ENCODE measurements around the gene FBN1.

FBN1 gene

GRCh38 chr15:48674876-48675275 is 29.4 kb upstream of the FBN1 start:
- DNase-seq (ENCODE audit: low read depth): peak; percentile 49
- Histone ChIP-seq H3K27me3 (replicated peaks; ENCODE audit: control insufficient read depth, insufficient read depth, low read length) (no peaks in the 10 kb centered on the region), H3K9ac (ENCODE audit: low read length) (no peak overlapping the region), H3K4me1 (ENCODE audit: control insufficient read depth, insufficient read depth, low read length) (peaks cover 47% of the 10 kb centered on the region), H3K36me3 (ENCODE audit: control insufficient read depth, insufficient read depth, low read length, severe bottlenecking) (no peaks in the 10 kb centered on the region), H3K9me3 (ENCODE audit: control insufficient read depth, low read length) (no peaks in the 10 kb centered on the region), H3K4me3 (ENCODE audit: low read length) (no peak overlapping the region)

DNA sequence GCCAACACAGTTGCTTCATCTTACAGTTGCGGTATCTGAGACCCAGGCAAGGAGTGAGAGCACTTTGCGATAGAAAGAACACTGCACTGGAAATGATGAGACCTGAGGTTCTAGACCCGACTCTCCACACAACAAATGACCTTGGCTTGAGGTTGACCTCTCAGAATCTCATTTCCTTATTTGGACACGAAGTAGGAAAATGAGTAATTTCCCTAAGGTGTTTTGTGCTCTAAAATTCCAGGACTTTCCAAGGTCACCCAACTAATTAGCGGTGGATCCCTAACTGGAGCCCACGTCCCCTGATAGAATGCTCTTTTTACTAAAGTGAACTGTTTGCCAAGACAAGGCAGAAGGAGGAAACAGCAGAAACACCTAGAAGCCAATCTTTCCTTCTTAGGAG is 26.7 kb upstream of the FBN1 start:
- Histone ChIP-seq H3K9ac (ENCODE audit: low read length) (peak overlapping the region; percentile 60), H3K27me3 (replicated peaks; ENCODE audit: control insufficient read depth, insufficient read depth, low read length) (no peaks in the 10 kb centered on the region), H3K36me3 (ENCODE audit: control insufficient read depth, insufficient read depth, low read length, severe bottlenecking) (no peaks in the 10 kb centered on the region), H3K9me3 (ENCODE audit: control insufficient read depth, low read length) (no peaks in the 10 kb centered on the region), H3K4me1 (ENCODE audit: control insufficient read depth, insufficient read depth, low read length) (peaks cover 65% of the 10 kb centered on the region), H3K4me3 (ENCODE audit: low read length) (peak overlapping the region; percentile 3)
- no peak for DNase-seq (ENCODE audit: low read depth)

GRCh38 chr15:48671103-48672022 is 25.9 kb upstream of the FBN1 start:
- peak overlapping the region; percentile 72 for H3K9ac ChIP-seq (ENCODE audit: low read length)
- DNase-seq (ENCODE audit: low read depth): peak; percentile 82
- no peaks in the 10 kb centered on the region for H3K36me3 ChIP-seq (ENCODE audit: control insufficient read depth, insufficient read depth, low read length, severe bottlenecking)
- H3K9me3 ChIP-seq (ENCODE audit: control insufficient read depth, low read length): no peaks in the 10 kb centered on the region
- H3K27me3 ChIP-seq (replicated peaks; ENCODE audit: control insufficient read depth, insufficient read depth, low read length): no peaks in the 10 kb centered on the region
- peak overlapping the region; percentile 3 for H3K4me3 ChIP-seq (ENCODE audit: low read length)
- H3K4me1 ChIP-seq (ENCODE audit: control insufficient read depth, insufficient read depth, low read length): peaks cover 66% of the 10 kb centered on the region

DNA sequence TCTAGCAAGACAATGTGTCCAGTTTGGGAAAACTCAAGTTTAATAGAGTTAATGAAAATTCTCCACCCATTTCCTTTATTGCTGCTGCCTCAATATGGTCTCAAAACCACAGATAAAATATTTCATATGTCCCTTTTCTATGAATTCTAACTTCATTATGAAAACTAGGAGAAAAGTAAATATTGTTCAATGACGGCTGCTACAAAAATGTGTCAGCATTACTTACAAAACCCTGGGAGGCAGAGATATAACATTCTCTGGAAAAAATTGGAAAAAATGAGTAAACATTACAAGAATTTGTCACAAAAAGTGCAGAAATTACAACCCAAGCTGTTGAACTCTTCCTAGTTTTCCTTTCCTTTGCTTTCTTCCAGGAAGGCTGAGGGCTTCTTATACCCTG is 22.2 kb upstream of the FBN1 start:
- peak overlapping the region; percentile 84 for H3K9ac ChIP-seq (ENCODE audit: low read length)
- H3K4me1 ChIP-seq (ENCODE audit: control insufficient read depth, insufficient read depth, low read length): peaks cover 46% of the 10 kb centered on the region
- H3K27me3 ChIP-seq (replicated peaks; ENCODE audit: control insufficient read depth, insufficient read depth, low read length): no peaks in the 10 kb centered on the region
- no peaks in the 10 kb centered on the region for H3K9me3 ChIP-seq (ENCODE audit: control insufficient read depth, low read length)
- H3K4me3 ChIP-seq (ENCODE audit: low read length): peak overlapping the region; percentile 52
- H3K36me3 ChIP-seq (ENCODE audit: control insufficient read depth, insufficient read depth, low read length, severe bottlenecking): no peaks in the 10 kb centered on the region
- DNase-seq (ENCODE audit: low read depth): peak; percentile 76

- no peak overlapping the region for H3K4me3 ChIP-seq (ENCODE audit: low read length)
- peaks cover 19% of the 10 kb centered on the region for H3K4me1 ChIP-seq (ENCODE audit: control insufficient read depth, insufficient read depth, low read length)
- no peaks in the 10 kb centered on the region for H3K9me3 ChIP-seq (ENCODE audit: control insufficient read depth, low read length)
- H3K36me3 ChIP-seq (ENCODE audit: control insufficient read depth, insufficient read depth, low read length, severe bottlenecking): no peaks in the 10 kb centered on the region
- DNase-seq (ENCODE audit: low read depth): no peak
- H3K27me3 ChIP-seq (replicated peaks; ENCODE audit: control insufficient read depth, insufficient read depth, low read length): no peaks in the 10 kb centered on the region
- no peak overlapping the region for H3K9ac ChIP-seq (ENCODE audit: low read length)
These were observed 18.9 kb upstream of the FBN1 start for GRCh38 chr15:48664436-48664835.

DNA sequence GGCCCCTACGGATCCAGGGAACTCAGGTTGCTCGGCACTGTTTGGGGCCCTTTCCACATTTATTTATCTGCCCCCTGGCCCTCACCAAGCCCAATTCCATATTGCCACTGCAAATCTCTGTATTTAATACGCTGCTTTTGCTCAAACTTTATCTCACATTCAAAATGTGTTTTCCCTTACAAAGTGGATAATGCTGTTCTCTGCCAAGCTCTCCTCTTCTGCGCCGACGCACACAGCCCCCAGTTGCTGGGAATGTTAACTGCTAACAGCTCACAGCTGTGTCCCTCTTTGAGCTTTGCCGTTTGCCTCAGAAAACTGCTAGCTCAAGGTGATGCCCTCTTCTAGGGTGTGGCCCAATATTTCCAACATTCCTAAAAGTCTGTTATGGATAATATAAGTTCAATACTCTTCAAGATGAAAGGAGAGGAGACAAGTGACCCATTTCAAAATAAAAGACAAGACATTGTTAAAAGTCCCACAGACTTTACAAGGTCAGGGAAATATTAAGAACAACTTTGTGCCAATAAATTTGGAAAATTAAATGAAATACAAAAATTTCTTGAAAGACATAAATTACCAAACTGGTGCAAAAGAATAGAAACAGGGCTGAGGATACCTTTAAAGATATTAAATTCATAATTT is 12.6 kb upstream of the FBN1 start:
- H3K9ac ChIP-seq (ENCODE audit: low read length): peak overlapping the region; percentile 58
- no peak for DNase-seq (ENCODE audit: low read depth)
- H3K27me3 ChIP-seq (replicated peaks; ENCODE audit: control insufficient read depth, insufficient read depth, low read length): no peaks in the 10 kb centered on the region
- H3K4me3 ChIP-seq (ENCODE audit: low read length): peak overlapping the region; percentile 15
- H3K4me1 ChIP-seq (ENCODE audit: control insufficient read depth, insufficient read depth, low read length): peaks cover 31% of the 10 kb centered on the region
- H3K9me3 ChIP-seq (ENCODE audit: control insufficient read depth, low read length): no peaks in the 10 kb centered on the region
- H3K36me3 ChIP-seq (ENCODE audit: control insufficient read depth, insufficient read depth, low read length, severe bottlenecking): no peaks in the 10 kb centered on the region

DNA sequence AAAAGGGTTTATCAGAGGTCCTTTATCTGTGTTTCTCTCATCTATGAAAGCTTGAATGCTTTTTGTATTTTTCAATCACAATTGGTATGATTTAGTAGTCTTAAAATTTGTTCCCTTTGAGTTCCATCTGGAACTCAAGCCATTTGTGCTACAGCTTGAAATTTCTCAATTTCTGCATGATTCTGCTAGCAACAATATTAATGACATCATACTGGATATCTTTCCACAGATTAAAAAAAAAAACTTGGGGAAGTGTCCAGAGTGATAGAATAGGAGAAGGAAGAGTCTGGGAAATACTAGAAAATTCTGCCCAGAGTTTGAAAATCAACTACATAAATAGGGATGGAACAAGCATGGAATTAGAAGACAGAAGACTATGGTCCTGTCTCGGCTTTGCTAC is 9.3 kb upstream of the FBN1 start:
- Histone ChIP-seq H3K9me3 (ENCODE audit: control insufficient read depth, low read length) (no peaks in the 10 kb centered on the region), H3K4me1 (ENCODE audit: control insufficient read depth, insufficient read depth, low read length) (peaks cover 39% of the 10 kb centered on the region), H3K4me3 (ENCODE audit: low read length) (no peak overlapping the region), H3K27me3 (replicated peaks; ENCODE audit: control insufficient read depth, insufficient read depth, low read length) (no peaks in the 10 kb centered on the region), H3K36me3 (ENCODE audit: control insufficient read depth, insufficient read depth, low read length, severe bottlenecking) (no peaks in the 10 kb centered on the region), H3K9ac (ENCODE audit: low read length) (no peak overlapping the region)
- DNase-seq (ENCODE audit: low read depth): no peak

DNA sequence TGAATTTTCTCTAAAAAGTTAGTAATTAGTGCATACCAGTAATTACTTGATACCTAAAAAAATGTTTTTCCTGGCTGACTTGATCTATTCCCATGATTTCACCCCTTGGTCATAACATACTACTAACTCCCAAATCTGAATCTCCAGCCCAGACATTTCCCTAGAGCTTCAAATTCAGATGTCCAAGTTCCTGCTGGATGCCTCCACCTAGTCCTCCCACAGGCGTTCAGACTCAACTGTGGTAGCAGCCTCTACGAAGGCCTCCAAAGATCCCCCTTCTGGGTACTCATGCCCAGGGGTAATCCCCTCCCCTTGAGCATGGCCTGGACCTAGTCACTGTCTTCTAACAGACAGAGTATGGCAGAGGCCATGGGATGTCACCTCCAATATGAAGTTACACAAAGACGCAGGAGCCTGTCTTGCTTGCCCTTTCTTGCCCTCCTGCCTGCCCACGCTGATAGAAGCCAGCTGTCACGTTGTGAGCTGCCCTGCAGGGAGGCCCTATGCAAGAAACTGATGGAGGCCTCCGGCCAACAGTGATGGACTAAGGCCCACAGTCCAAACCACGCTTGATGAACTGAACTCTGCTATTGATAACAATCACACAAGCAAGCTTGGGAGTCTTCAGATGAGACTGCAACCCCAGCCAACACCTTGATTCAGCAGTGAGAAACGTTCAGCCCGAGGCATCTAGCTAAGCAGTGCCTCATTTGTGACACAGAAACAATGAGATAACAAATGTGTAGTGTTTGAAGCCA is 8.6 kb upstream of the FBN1 start:
- H3K27me3 ChIP-seq (replicated peaks; ENCODE audit: control insufficient read depth, insufficient read depth, low read length): no peaks in the 10 kb centered on the region
- H3K9ac ChIP-seq (ENCODE audit: low read length): no peak overlapping the region

DNA sequence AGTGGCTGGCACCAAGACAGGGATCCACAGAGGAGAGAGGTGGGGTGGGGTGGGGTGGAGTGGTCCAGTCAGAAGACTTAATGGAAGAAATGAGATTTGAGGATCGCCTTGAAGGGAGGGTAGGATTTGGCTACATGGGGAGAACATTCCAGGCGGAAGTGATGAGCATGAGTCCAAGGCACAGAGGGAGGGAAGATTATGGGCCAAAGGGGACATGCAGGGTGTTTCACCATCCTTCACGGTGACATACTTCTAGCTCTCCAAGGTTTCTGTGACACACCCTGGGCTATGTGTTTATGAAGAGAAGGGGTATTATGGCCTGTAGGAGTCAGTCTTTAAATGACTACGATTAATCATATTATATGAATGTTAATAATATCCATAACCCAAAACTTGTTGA is 7.7 kb upstream of the FBN1 start:
- H3K9me3 ChIP-seq (ENCODE audit: control insufficient read depth, low read length): no peaks in the 10 kb centered on the region
- H3K4me3 ChIP-seq (ENCODE audit: low read length): no peak overlapping the region

More for the DNA sequence above, 8.6 kb upstream of the FBN1 start:
- no peak for DNase-seq (ENCODE audit: low read depth)
- Histone ChIP-seq H3K4me1 (ENCODE audit: control insufficient read depth, insufficient read depth, low read length) (peaks cover 39% of the 10 kb centered on the region), H3K36me3 (ENCODE audit: control insufficient read depth, insufficient read depth, low read length, severe bottlenecking) (no peaks in the 10 kb centered on the region), H3K9me3 (ENCODE audit: control insufficient read depth, low read length) (no peaks in the 10 kb centered on the region), H3K4me3 (ENCODE audit: low read length) (no peak overlapping the region)

DNA sequence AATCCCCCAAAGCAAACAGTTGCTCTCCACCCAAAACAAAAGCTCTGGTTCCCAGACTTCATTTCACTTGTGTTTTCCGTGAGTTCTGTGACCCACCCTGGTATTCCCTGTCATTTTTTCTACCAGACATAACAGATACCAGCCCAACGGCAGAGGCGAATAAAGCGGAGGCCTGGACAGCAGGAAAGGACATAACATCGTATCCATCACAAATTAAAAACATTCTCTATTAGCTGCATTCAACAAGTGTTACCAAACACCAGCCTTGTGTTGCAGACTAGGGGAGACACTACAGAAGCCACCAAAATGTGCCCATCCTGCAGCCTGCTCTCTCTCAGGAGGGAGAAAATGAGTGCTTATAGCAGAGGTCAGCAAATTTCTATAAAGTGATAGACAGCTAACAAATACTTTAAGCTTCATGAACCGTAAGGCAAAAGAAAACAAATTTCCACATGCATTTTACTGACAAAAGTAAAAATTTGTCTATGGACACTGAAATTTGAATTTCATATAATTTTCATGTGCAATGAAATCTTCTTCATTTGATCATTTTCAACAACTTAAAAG is 7.1 kb upstream of the FBN1 start:
- no peaks in the 10 kb centered on the region for H3K9me3 ChIP-seq (ENCODE audit: control insufficient read depth, low read length)
- H3K4me1 ChIP-seq (ENCODE audit: control insufficient read depth, insufficient read depth, low read length): peaks cover 42% of the 10 kb centered on the region
- no peaks in the 10 kb centered on the region for H3K36me3 ChIP-seq (ENCODE audit: control insufficient read depth, insufficient read depth, low read length, severe bottlenecking)
- H3K9ac ChIP-seq (ENCODE audit: low read length): peak overlapping the region; percentile 11
- DNase-seq (ENCODE audit: low read depth): no peak
- no peak overlapping the region for H3K4me3 ChIP-seq (ENCODE audit: low read length)
- no peaks in the 10 kb centered on the region for H3K27me3 ChIP-seq (replicated peaks; ENCODE audit: control insufficient read depth, insufficient read depth, low read length)

More for the DNA sequence above, 7.7 kb upstream of the FBN1 start:
- DNase-seq (ENCODE audit: low read depth): no peak
- no peaks in the 10 kb centered on the region for H3K36me3 ChIP-seq (ENCODE audit: control insufficient read depth, insufficient read depth, low read length, severe bottlenecking)
- H3K9ac ChIP-seq (ENCODE audit: low read length): no peak overlapping the region
- peaks cover 42% of the 10 kb centered on the region for H3K4me1 ChIP-seq (ENCODE audit: control insufficient read depth, insufficient read depth, low read length)
- no peaks in the 10 kb centered on the region for H3K27me3 ChIP-seq (replicated peaks; ENCODE audit: control insufficient read depth, insufficient read depth, low read length)

DNA sequence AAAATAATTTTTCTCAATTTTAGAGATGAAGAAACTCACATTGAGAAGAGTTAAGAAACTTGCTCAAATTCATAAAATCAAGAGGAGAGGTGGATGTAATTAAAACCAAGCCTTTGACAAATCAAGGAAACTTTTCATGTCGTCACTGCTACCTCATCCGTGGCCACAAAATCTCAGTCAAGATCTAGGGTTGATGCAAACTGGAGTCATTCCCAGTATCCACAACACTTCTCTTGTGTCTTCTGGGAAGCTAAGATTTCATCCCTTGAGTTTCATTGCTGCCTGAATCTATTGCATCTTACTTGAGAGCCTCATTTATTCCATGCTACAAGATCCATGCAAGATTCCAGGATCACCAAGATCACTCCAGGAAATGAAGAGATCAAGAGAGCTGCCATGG is 5.4 kb upstream of the FBN1 start:
- DNase-seq (ENCODE audit: low read depth): no peak
- no peaks in the 10 kb centered on the region for H3K27me3 ChIP-seq (replicated peaks; ENCODE audit: control insufficient read depth, insufficient read depth, low read length)
- no peak overlapping the region for H3K9ac ChIP-seq (ENCODE audit: low read length)
- H3K4me1 ChIP-seq (ENCODE audit: control insufficient read depth, insufficient read depth, low read length): peaks cover 45% of the 10 kb centered on the region
- no peak overlapping the region for H3K4me3 ChIP-seq (ENCODE audit: low read length)
- no peaks in the 10 kb centered on the region for H3K36me3 ChIP-seq (ENCODE audit: control insufficient read depth, insufficient read depth, low read length, severe bottlenecking)
- H3K9me3 ChIP-seq (ENCODE audit: control insufficient read depth, low read length): no peaks in the 10 kb centered on the region

Measured in adipocyte (in vitro differentiated cells).